ENCODE results near the gene DBN1. TPM values are rescaled to one million over a fixed set of nuclear protein-coding genes. Genes with fewer than 3 reads are reported as not detected.

DBN1 gene
- total and polyA plus RNA-seq, 2 of the 8 experiments (the other 6 are each of a cell fraction or from before 2014, with no cell fraction given) = 168 to 333 TPM

DNA sequence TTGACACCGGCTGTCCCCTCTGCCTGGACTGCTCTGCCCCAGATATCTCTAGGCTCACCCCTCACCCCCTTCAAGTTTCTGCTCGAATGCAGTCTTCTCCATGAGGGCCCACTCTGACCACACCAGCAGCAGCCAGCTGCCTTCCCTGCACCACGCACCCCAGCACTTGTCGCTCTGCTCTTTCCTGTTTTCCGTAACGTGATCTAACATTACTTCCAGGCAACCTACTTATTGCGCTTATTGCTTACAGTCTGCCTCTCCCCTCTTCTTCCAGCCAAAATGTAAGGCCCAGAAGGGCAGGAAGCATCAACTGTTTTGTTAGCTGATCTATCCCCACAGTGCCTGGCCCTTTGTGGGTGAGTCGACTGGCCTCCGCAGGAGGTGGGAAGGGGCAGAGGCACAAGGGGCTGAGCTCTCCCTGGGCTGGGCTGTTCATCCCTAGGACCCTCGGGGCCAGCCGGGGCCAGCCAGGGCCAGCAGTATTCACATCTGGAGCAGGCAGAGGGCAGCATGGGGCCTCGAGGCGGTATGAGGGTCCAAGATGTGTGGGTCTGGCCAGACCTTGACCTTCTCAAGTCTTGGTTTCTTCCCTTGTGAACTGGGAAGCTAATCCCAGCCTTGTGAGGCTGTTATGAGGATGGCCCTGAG, 11.6 kb upstream of the DBN1 start:
- POLR2A ChIA-PET (ENCODE audit: partially characterized antibody) = interaction anchor here (1.1 to 67.5 kb wide), 3 partner anchors 5 to 29 kb away, joined by 3 to 3349 read pairs (median 3349); partner anchors contain the start of genes DBN1, DOK3, PDLIM7 and PRR7
- Histone ChIP-seq H3K4me2 (ENCODE audit: insufficient read depth in 1 of 2, low read depth in 2 of 2, low read length in 2 of 2) (no peak overlapping the region), H4K5ac (ENCODE audit: insufficient read length, low read depth, low read length) (no peak overlapping the region), H3K4me1 (replicated peaks in 1 of 4; ENCODE audit: control insufficient read depth in 3 of 4, insufficient read depth in 4 of 4, low read length in 3 of 4) (peaks cover 0 to 3% (median 0%) of the 10 kb centered on the region in 4 experiments; a peak in 1 of 7 replicates), H3K9me3 (ENCODE audit: insufficient read depth in 2 of 2, low read depth in 1 of 2, low read length in 1 of 2) (no peaks in the 10 kb centered on the region), H3K23ac (ENCODE audit: insufficient read length) (no peak overlapping the region), H3K27ac (ENCODE audit: low read depth, low read length) (no peak overlapping the region), H3K79me2 (ENCODE audit: control insufficient read depth in 1 of 2, insufficient read depth in 2 of 2, low read length in 2 of 2) (no peaks in the 10 kb centered on the region), H3K14ac (ENCODE audit: insufficient read length) (no peak overlapping the region), H3K18ac (ENCODE audit: extremely low read depth, low read length) (no peak overlapping the region), H3K56ac (replicated peaks; ENCODE audit: insufficient read length, low read depth, low read length) (no peak overlapping the region), H4K20me1 (replicated peaks in 1 of 2; ENCODE audit: control insufficient read depth in 1 of 2, insufficient read depth in 2 of 2, low read length in 2 of 2) (peaks cover 5 to 13% of the 10 kb centered on the region in 2 experiments), H2BK12ac (ENCODE audit: low read depth, low read length) (no peak overlapping the region), H3K4me3 (ENCODE audit: extremely low read depth in 1 of 4, insufficient read depth in 2 of 4, low read depth in 3 of 4, low read length in 4 of 4) (no peak overlapping the region), H3K27me3 (replicated peaks in 1 of 4; ENCODE audit: control insufficient read depth in 3 of 4, extremely low read depth in 1 of 4, insufficient read depth in 3 of 4, low read length in 3 of 4) (no peaks in the 10 kb centered on the region), H3K9ac (replicated peaks in 1 of 4; ENCODE audit: extremely low read depth in 1 of 4, low read depth in 3 of 4, low read length in 3 of 4) (no peak overlapping the region; a peak in 1 of 7 replicates), H3K36me3 (ENCODE audit: control insufficient read depth in 2 of 4, insufficient read depth in 4 of 4, low read length in 3 of 4) (peaks cover 21 to 56% (median 36%) of the 10 kb centered on the region in 4 experiments), H2AFZ (ENCODE audit: low read length) (no peak overlapping the region), H4K91ac (replicated peaks; ENCODE audit: insufficient read length, low read length) (peak overlapping the region; percentile 40), H2BK15ac (ENCODE audit: low read length) (no peak overlapping the region), H2BK20ac (ENCODE audit: low read length) (no peak overlapping the region), H3K79me1 (ENCODE audit: low read depth, low read length) (peaks cover 5% of the 10 kb centered on the region; the same call in 1 of the 2 replicates), H2BK120ac (replicated peaks; ENCODE audit: low read depth, low read length) (no peak overlapping the region), H3K4ac (replicated peaks; ENCODE audit: insufficient read length, low read depth, low read length) (no peak overlapping the region), H3K23me2 (ENCODE audit: low read depth, low read length) (no peaks in the 10 kb centered on the region), H2AK5ac (ENCODE audit: low read depth, low read length) (no peak overlapping the region; the same call in 1 of the 2 replicates), H4K8ac (ENCODE audit: extremely low read depth, insufficient read depth, low read length) (no peak overlapping the region), H2BK5ac (ENCODE audit: low read depth, low read length) (no peak overlapping the region)
- CTCF ChIA-PET (ENCODE audit: partially characterized antibody) = interaction anchor here (0.7 to 12.7 kb wide), 4 partner anchors 9 to 27 kb away, joined by 4 to 306 read pairs (median 6); partner anchors contain the start of genes DDX41, DOK3 and PDLIM7
- DNase-seq (ENCODE audit: low read depth in 1 of 2, low spot score in 2 of 2) (no peak), FAIRE-seq (no peak)
- no peak for TF ChIP-seq CHD2 (IDR thresholded peaks at IDR 0.05; ENCODE audit: low read length)
- TF ChIP-seq, protein P1, sequence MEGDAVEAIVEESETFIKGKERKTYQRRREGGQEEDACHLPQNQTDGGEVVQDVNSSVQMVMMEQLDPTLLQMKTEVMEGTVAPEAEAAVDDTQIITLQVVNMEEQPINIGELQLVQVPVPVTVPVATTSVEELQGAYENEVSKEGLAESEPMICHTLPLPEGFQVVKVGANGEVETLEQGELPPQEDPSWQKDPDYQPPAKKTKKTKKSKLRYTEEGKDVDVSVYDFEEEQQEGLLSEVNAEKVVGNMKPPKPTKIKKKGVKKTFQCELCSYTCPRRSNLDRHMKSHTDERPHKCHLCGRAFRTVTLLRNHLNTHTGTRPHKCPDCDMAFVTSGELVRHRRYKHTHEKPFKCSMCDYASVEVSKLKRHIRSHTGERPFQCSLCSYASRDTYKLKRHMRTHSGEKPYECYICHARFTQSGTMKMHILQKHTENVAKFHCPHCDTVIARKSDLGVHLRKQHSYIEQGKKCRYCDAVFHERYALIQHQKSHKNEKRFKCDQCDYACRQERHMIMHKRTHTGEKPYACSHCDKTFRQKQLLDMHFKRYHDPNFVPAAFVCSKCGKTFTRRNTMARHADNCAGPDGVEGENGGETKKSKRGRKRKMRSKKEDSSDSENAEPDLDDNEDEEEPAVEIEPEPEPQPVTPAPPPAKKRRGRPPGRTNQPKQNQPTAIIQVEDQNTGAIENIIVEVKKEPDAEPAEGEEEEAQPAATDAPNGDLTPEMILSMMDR (IDR thresholded peaks at IDR 0.05; ENCODE audit: control extremely low read depth in 1 of 3, insufficient read depth in 1 of 3, low read depth in 1 of 3, low read length in 3 of 3) = peak in 1 of 3 experiments; percentile 4; a peak in 1 of 4 replicates
- WGBS, 2 experiments (ENCODE audit: extremely low coverage in 1 of 2, insufficient coverage in 1 of 2, insufficient read length in 1 of 2, insufficient replicate concordance in 2 of 2, low coverage in 1 of 2, low lambda C conversion rate in 2 of 2, missing lambda C conversion rate in 1 of 2) = 82% methylated on average over 13 of the region's 13 CpGs; no CpG with 5 or more reads in 1 of the 2 experiments
